Epithelial cell of proximal tubule (primary cell): Measurements from ENCODE around the gene NEMP1. TPM values are rescaled to one million over a fixed set of nuclear protein-coding genes. Genes with fewer than 3 reads are reported as not detected.
"Not testable (repeated sequence)": the region's sequence is repeated elsewhere in the genome, so short reads cannot be mapped to it uniquely, and the experiment has no call there.

Source experiments
- DNase-seq: peaks from one replicate; pipeline ENCODE4 v3.0.0-alpha.2; 2011; ENCODE audit warnings: low read depth
- H3K4me3 ChIP-seq: 2 replicates; pipeline ENCODE4 v1.5.1; 2011; ENCODE audit warnings: low read depth, mild to moderate bottlenecking, low read length
- CTCF ChIP-seq: conservative IDR thresholded peaks from 2 replicates; pipeline ENCODE4 v1.5.1; 2012; ENCODE audit warnings: low read depth, mild to moderate bottlenecking, low read length
- total RNA-seq: library from RNA; depleted of rRNA; stranded (reverse); fragments of >200 nt; gene quantifications from 2 replicates; pipeline ENCODE4 v1.2.3, GENCODE V29; 2015

Gene NEMP1
- total RNA-seq, 1 donor from 2014 or later = 15.7 TPM

GRCh38 chr12:57063991-57064685, 14.5 kb downstream of the NEMP1 start:
- H3K4me3 ChIP-seq = no peak overlapping the region
- no peak for DNase-seq
- no peak for TF ChIP-seq CTCF

DNA sequence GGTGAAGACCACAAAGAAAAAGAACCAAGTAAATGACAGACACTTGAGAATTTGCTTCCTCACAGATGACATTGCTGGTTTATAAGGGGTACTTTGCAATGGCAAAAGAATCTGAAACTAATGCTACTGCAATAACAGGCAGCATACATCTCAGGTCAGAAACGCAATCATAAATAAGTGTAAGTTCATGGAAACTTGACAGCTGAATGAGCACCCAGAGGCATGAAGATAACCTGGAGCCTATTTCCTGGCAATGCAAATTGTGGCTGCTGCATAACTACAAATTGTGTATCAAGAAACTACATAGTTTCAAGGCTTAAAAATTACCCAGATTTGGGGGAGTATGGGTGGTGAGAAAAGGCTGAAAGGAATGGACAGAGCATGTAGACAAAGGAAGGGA, 20.1 kb downstream of the NEMP1 start:
- H3K4me3 ChIP-seq = no peak overlapping the region
- no peak for TF ChIP-seq CTCF
- DNase-seq = no peak

- DNase-seq = no peak
- TF ChIP-seq CTCF = no peak
- H3K4me3 ChIP-seq = no peak overlapping the region
These were observed 21.4 kb downstream of the NEMP1 start for GRCh38 chr12:57057067-57057751.

- no peak overlapping the region for H3K4me3 ChIP-seq
- TF ChIP-seq CTCF = no peak
- no peak for DNase-seq
These were observed 22.8 kb downstream of the NEMP1 start for GRCh38 chr12:57055824-57056223.

DNA sequence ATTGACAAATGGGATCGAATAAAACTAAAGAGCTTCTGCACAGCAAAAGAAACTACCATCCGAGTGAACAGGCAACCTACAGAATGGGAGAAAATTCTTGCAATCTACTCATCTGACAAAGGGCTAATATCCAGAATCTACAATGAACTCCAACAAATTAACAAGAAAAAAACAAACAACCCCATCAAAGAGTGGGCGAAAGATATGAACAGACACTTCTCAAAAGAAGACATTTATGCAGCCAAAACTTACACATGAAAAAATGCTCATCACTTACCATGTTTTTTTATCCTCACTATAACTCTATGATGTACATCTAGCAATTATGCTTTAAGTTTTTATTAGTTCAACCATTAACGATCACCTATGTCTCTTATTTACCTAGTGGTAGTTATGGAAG, 24.7 kb downstream of the NEMP1 start:
- H3K4me3 ChIP-seq, DNase-seq: not testable (repeated sequence)

- H3K4me3 ChIP-seq, DNase-seq: not testable (repeated sequence)
These were observed 25.4 kb downstream of the NEMP1 start for GRCh38 chr12:57053146-57053545.

GRCh38 chr12:57051011-57051410, 27.6 kb downstream of the NEMP1 start:
- H3K4me3 ChIP-seq = no peak overlapping the region
- no peak for TF ChIP-seq CTCF
- DNase-seq = no peak

- TF ChIP-seq CTCF = no peak
- no peak for DNase-seq
- H3K4me3 ChIP-seq = no peak within 1 kb of the TSS
These were observed 28.7 kb downstream of the NEMP1 start, which contains the start of gene MYO1A for GRCh38 chr12:57049890-57050289. TSS of gene MYO1A (minus strand) at chr12:57050129. CDS start at chr12:57048323, 1,806 bp downstream.
